Measurements from ENCODE around the gene FXYD7. TPM values are rescaled to one million over a fixed set of nuclear protein-coding genes. Genes with fewer than 3 reads are reported as not detected.

The FXYD7 gene
- total RNA-seq, 2 experiments from 2014 or later, result 15.3 to 15.6 TPM

GRCh38 chr19:35202722-35203688, 60.0 kb downstream of the FXYD7 start:
- no peak for TF ChIP-seq CTCF (IDR thresholded peaks at IDR 0.05)
- intact Hi-C loops (cut with DNase I, micrococcal nuclease), result no loop called here
- peak overlapping the region in 1 of 2 donors; percentile 84 for H3K27ac ChIP-seq (ENCODE audit: low read depth in 1 of 2, low read length in 2 of 2)
- H3K27me3 Mint-ChIP-seq, result no peaks in the 10 kb centered on the region
- ChIA-PET POLR2A (interaction anchor here (1.0 to 1.8 kb wide), 6 partner anchors 9 to 48 kb away, joined by 3 to 6 read pairs (median 4); no protein-coding TSS in a partner anchor), CTCF (interaction anchor here (0.7 to 1.5 kb wide), 3 partner anchors 9 to 49 kb away, joined by 3 to 6 read pairs (median 5); partner anchors contain the start of gene FXYD5)
- no peaks in the 10 kb centered on the region for H3K27me3 ChIP-seq (ENCODE audit: control insufficient read depth in 1 of 2, insufficient read depth in 2 of 2, low read length in 2 of 2)
- no peak for ATAC-seq (ENCODE audit: poor library complexity)
- no peak overlapping the region for H3K4me3 ChIP-seq (ENCODE audit: low read length)
- no peaks in the 10 kb centered on the region for H3K36me3 ChIP-seq (ENCODE audit: insufficient read depth, low read length)
- peaks cover 86% of the 10 kb centered on the region for H3K4me1 Mint-ChIP-seq (ENCODE audit: low read depth)
- H3K9me3 Mint-ChIP-seq, result no peaks in the 10 kb centered on the region
- peaks cover 61% of the 10 kb centered on the region for H3K4me1 ChIP-seq (ENCODE audit: insufficient read depth, low read length)
- no peaks in the 10 kb centered on the region for H3K9me3 ChIP-seq (ENCODE audit: control insufficient read depth in 1 of 2, insufficient read depth in 1 of 2, low read length in 2 of 2)
- peak overlapping the region; percentile 98 for H3K27ac Mint-ChIP-seq
- DNase-seq, result no peak
- no peaks in the 10 kb centered on the region for H3K36me3 Mint-ChIP-seq (ENCODE audit: low read depth)
- H3K4me3 Mint-ChIP-seq, result no peak overlapping the region

Other genes with a start within 250 kb of the FXYD7 start
- 1 to 10 TPM in 1 of 2 experiments, under 1 TPM in 1; 0.84 to 1.1 TPM for gene ZNF30, start 216.4 kb upstream of the FXYD7 start, total RNA-seq
- 1 to 10 TPM; 6.8 to 8.9 TPM for gene ZNF792, start 179.0 kb upstream of the FXYD7 start, total RNA-seq
- gene GRAMD1A, start 142.9 kb upstream of the FXYD7 start, total RNA-seq, result 100 to 1,000 TPM; 221 to 229 TPM
- 1 to 10 TPM; 1.4 to 2.3 TPM for gene SCN1B, start 112.8 kb upstream of the FXYD7 start, total RNA-seq
- gene HPN, start 101.5 kb upstream of the FXYD7 start, total RNA-seq, result not detected
- not detected for gene FXYD3, start 27.4 kb upstream of the FXYD7 start, total RNA-seq
- gene LGI4, start 8.2 kb upstream of the FXYD7 start, total RNA-seq, result under 1 TPM; 0.69 to 0.70 TPM
- 1 to 10 TPM; 2.1 to 2.4 TPM for gene FXYD1, start 4.4 kb upstream of the FXYD7 start, total RNA-seq
- 100 to 1,000 TPM; 587 to 615 TPM for gene FXYD5, start 11.5 kb downstream of the FXYD7 start, total RNA-seq
- gene FAM187B, start 85.5 kb downstream of the FXYD7 start, total RNA-seq, result not detected
- 10 to 100 TPM; 45.0 to 47.9 TPM for gene LSR, start 105.7 kb downstream of the FXYD7 start, total RNA-seq
- 100 to 1,000 TPM; 335 to 344 TPM for gene USF2, start 125.7 kb downstream of the FXYD7 start, total RNA-seq
- 1 to 10 TPM; 1.5 to 1.6 TPM for gene HAMP, start 139.3 kb downstream of the FXYD7 start, total RNA-seq
- not detected for gene MAG, start 148.9 kb downstream of the FXYD7 start, total RNA-seq
- under 1 TPM; 0.52 to 0.67 TPM for gene CD22, start 185.9 kb downstream of the FXYD7 start, total RNA-seq
- not detected for gene FFAR1, start 204.6 kb downstream of the FXYD7 start, total RNA-seq
- not detected for gene FFAR3, start 215.2 kb downstream of the FXYD7 start, total RNA-seq
- under 1 TPM in 1 of 2 experiments, not detected in 1; 0.14 TPM for gene GPR42, start 227.8 kb downstream of the FXYD7 start, total RNA-seq

Data from CD4-positive, alpha-beta T cell (primary cell).